H9 (cell line): Measurements from ENCODE around the gene FGF12. TPM values are rescaled to one million over a fixed set of nuclear protein-coding genes. Genes with fewer than 3 reads are reported as not detected.

Experiments used
- DNase-seq: peaks from one replicate; pipeline ENCODE4 v3.0.0-alpha.2; 2017
- H2AFZ ChIP-seq: one replicate; pipeline ENCODE4 v1.6.1; 2013; ENCODE audit warnings: mild to moderate bottlenecking, low read length, control low read depth, moderate library complexity
- H2AK5ac ChIP-seq: 2 replicates; pipeline ENCODE4 v1.6.1; 2013; ENCODE audit warnings: low read length, control low read depth, mixed read lengths; ENCODE audit not compliant: insufficient read length
- H2BK120ac ChIP-seq: one replicate; pipeline ENCODE4 v1.6.1; 2013; ENCODE audit warnings: low read depth, mild to moderate bottlenecking, low read length, control low read depth, inconsistent platforms; ENCODE audit not compliant: poor library complexity, severe bottlenecking
- H2BK12ac ChIP-seq: 2 replicates; pipeline ENCODE4 v1.6.1; 2013; ENCODE audit warnings: low read length, control low read depth, mixed read lengths, low read depth; ENCODE audit not compliant: insufficient read length
- H2BK15ac ChIP-seq: 2 replicates; pipeline ENCODE4 v1.6.1; 2013; ENCODE audit warnings: low read depth, low read length, control low read depth
- H2BK20ac ChIP-seq: one replicate; pipeline ENCODE4 v1.6.1; 2013; ENCODE audit warnings: low read depth, mild to moderate bottlenecking, low read length, control low read depth, inconsistent platforms; ENCODE audit not compliant: poor library complexity, severe bottlenecking
- H2BK5ac ChIP-seq: 2 replicates; pipeline ENCODE4 v1.6.1; 2013; ENCODE audit warnings: low read length, control low read depth, mixed read lengths; ENCODE audit not compliant: insufficient read length
- H3K14ac ChIP-seq: 2 replicates; pipeline ENCODE4 v1.6.1; 2013; ENCODE audit warnings: low read length, control low read depth; ENCODE audit not compliant: insufficient read depth
- H3K18ac ChIP-seq: 2 replicates; pipeline ENCODE4 v1.6.1; 2013; ENCODE audit warnings: low read depth, mild to moderate bottlenecking, mixed read lengths, low read length, control low read depth; ENCODE audit not compliant: insufficient read length
- H3K23ac ChIP-seq: 2 replicates; pipeline ENCODE4 v1.6.1; 2013; ENCODE audit warnings: low read length, control low read depth, mixed read lengths, low read depth; ENCODE audit not compliant: insufficient read length
- H3K23me2 ChIP-seq: 2 replicates; pipeline ENCODE4 v1.6.1; 2013; ENCODE audit warnings: low read depth, mild to moderate bottlenecking, mixed read lengths, low read length, control low read depth; ENCODE audit not compliant: insufficient read length, poor library complexity, severe bottlenecking
- H3K27ac ChIP-seq: 2 replicates; pipeline ENCODE4 v1.5.1; 2013; ENCODE audit warnings: low read length, control low read depth, mixed read lengths, low read depth; ENCODE audit not compliant: insufficient read length
- H3K27me3 ChIP-seq: 2 replicates; pipeline ENCODE4 v1.6.1; 2013; ENCODE audit warnings: low read length, control low read depth, inconsistent platforms; ENCODE audit not compliant: insufficient read depth
- H3K4ac ChIP-seq: 2 replicates; pipeline ENCODE4 v1.6.1; 2013; ENCODE audit warnings: low read depth, mild to moderate bottlenecking, control low read depth, inconsistent platforms, low read length, moderate library complexity
- H3K4me1 ChIP-seq: 2 replicates; pipeline ENCODE4 v1.6.1; 2013; ENCODE audit warnings: low read length, control low read depth, inconsistent platforms; ENCODE audit not compliant: insufficient read depth
- H3K4me2 ChIP-seq: 2 replicates; pipeline ENCODE4 v1.6.1; 2013; ENCODE audit warnings: low read length, control low read depth, mixed read lengths; ENCODE audit not compliant: insufficient read length, insufficient read depth
- H3K56ac ChIP-seq: 2 replicates; pipeline ENCODE4 v1.6.1; 2013; ENCODE audit warnings: low read depth, mild to moderate bottlenecking, mixed read lengths, low read length, control low read depth; ENCODE audit not compliant: insufficient read length
- H3K79me1 ChIP-seq: 2 replicates; pipeline ENCODE4 v1.6.1; 2013; ENCODE audit warnings: low read depth, mild to moderate bottlenecking, moderate library complexity, low read length, control low read depth, inconsistent platforms; ENCODE audit not compliant: insufficient read depth, poor library complexity, severe bottlenecking
- H3K79me2 ChIP-seq: 2 replicates; pipeline ENCODE4 v1.6.1; 2013; ENCODE audit warnings: low read length, control low read depth, inconsistent platforms; ENCODE audit not compliant: insufficient read depth
- H3K9ac ChIP-seq: 2 replicates; pipeline ENCODE4 v1.6.1; 2013; ENCODE audit warnings: low read length, control low read depth, mixed read lengths; ENCODE audit not compliant: insufficient read length; ENCODE audit errors: extremely low read depth
- H3K9me3 ChIP-seq: one replicate; pipeline ENCODE4 v1.6.1; 2013; ENCODE audit warnings: low read depth, low read length, inconsistent platforms; ENCODE audit not compliant: control insufficient read depth
- H3T11ph ChIP-seq: one replicate; pipeline ENCODE4 v1.6.1; 2013; ENCODE audit warnings: mild to moderate bottlenecking, low read length, control low read depth, inconsistent platforms
- H4K20me1 ChIP-seq: one replicate; pipeline ENCODE4 v1.6.1; 2013; ENCODE audit not compliant: control insufficient read depth, insufficient read length, insufficient read depth
- H4K5ac ChIP-seq: 2 replicates; pipeline ENCODE4 v1.6.1; 2013; ENCODE audit warnings: low read depth, mild to moderate bottlenecking, mixed read lengths, low read length, control low read depth; ENCODE audit not compliant: insufficient read length
- H4K8ac ChIP-seq: replicated peaks from 2 replicates; pipeline ENCODE4 v1.6.1; 2013; ENCODE audit warnings: low read length, control low read depth, mixed read lengths, low read depth; ENCODE audit not compliant: insufficient read length
- H4K91ac ChIP-seq: 2 replicates; pipeline ENCODE4 v1.6.1; 2013; ENCODE audit warnings: low read depth, mild to moderate bottlenecking, moderate library complexity, mixed read lengths, low read length, control low read depth; ENCODE audit not compliant: insufficient read length
- H3K27ac Mint-ChIP-seq, 3 experiments: 2 replicates in 2 of 3; 3 replicates in 1 of 3; pipeline ENCODE4 v1.8.0; 2020 to 2021; ENCODE audit warnings: mixed read lengths in 3 of 3, mild to moderate bottlenecking in 1 of 3, moderate library complexity in 1 of 3
- H3K27me3 Mint-ChIP-seq: 2 replicates; pipeline ENCODE4 v1.8.0; 2021; ENCODE audit warnings: low read depth, mild to moderate bottlenecking, moderate library complexity, mixed read lengths
- H3K36me3 Mint-ChIP-seq, 3 experiments: 2 replicates in 2 of 3; 3 replicates in 1 of 3; pipeline ENCODE4 v1.8.0; 2020 to 2021; ENCODE audit warnings: low read depth in 3 of 3, mixed read lengths in 3 of 3; ENCODE audit not compliant: insufficient read depth in 1 of 3
- H3K4me1 Mint-ChIP-seq, 2 experiments: 2 replicates each; pipeline ENCODE4 v1.8.0; 2020; ENCODE audit warnings: mixed read lengths in 2 of 2
- H3K4me3 Mint-ChIP-seq, 2 experiments: 2 replicates in 1 of 2; 3 replicates in 1 of 2; pipeline ENCODE4 v1.8.0; 2020 to 2021; ENCODE audit warnings: mild to moderate bottlenecking in 2 of 2, mixed read lengths in 2 of 2, moderate library complexity in 1 of 2
- H3K9me3 Mint-ChIP-seq, 2 experiments: 2 replicates in 1 of 2; 3 replicates in 1 of 2; pipeline ENCODE4 v1.8.0; 2020; ENCODE audit warnings: mild to moderate bottlenecking in 2 of 2, mixed read lengths in 2 of 2, moderate library complexity in 1 of 2
- CTCF ChIP-seq: fragments of 200-600 bp; sonication (generic); conservative IDR thresholded peaks from 3 replicates; pipeline ENCODE4 v1.8.0; 2021; ENCODE audit warnings: antibody characterized with exemption, mild to moderate bottlenecking
- WGBS: extraction: QIAGEN DNeasy Blood & Tissue Kit; methylation state at CpG from one replicate; pipeline ENCODE4 v1.1.7; 2013; ENCODE audit warnings: missing lambda C conversion rate, low lambda C conversion rate, mixed read lengths; ENCODE audit not compliant: insufficient read length; ENCODE audit errors: extremely low coverage; 5-methylcytosine and 5-hydroxymethylcytosine counted together
- total RNA-seq: library from RNA; stranded (reverse); gene quantifications from 2 replicates; pipeline ENCODE4 v1.2.1, GENCODE V29; 2021

FGF12 gene
- total RNA-seq, 1 experiment from 2014 or later: 5.6 TPM

- Histone ChIP-seq H3K18ac (no peak overlapping the region), H3K4me1 (no peaks in the 10 kb centered on the region; the same call in 1 of the 2 replicates), H3K23me2 (no peaks in the 10 kb centered on the region), H3K56ac (no peak overlapping the region), H3K79me2 (no peaks in the 10 kb centered on the region), H2BK120ac (no peak overlapping the region), H2BK15ac (no peak overlapping the region), H4K5ac (no peak overlapping the region), H3T11ph (no peak overlapping the region), H2BK5ac (no peak overlapping the region), H3K14ac (no peak overlapping the region), H2BK12ac (no peak overlapping the region), H2AFZ (no peak overlapping the region), H4K20me1 (no peaks in the 10 kb centered on the region), H3K27ac (no peak overlapping the region), H3K4me2 (no peak overlapping the region), H3K4ac (no peak overlapping the region), H4K8ac (no peak overlapping the region), H2AK5ac (no peak overlapping the region), H3K27me3 (no peaks in the 10 kb centered on the region), H3K79me1 (no peaks in the 10 kb centered on the region), H3K9me3 (no peaks in the 10 kb centered on the region), H4K91ac (no peak overlapping the region), H3K9ac (no peak overlapping the region), H3K23ac (no peak overlapping the region), H2BK20ac (no peak overlapping the region)
- peaks cover 10 to 14% of the 10 kb centered on the region in 2 experiments for H3K4me1 Mint-ChIP-seq
- DNase-seq: peak; percentile 61
- H3K27ac Mint-ChIP-seq: no peak overlapping the region; a peak in 1 of 7 replicates
- no peaks in the 10 kb centered on the region; the same call in 1 of the 2 replicates for H3K27me3 Mint-ChIP-seq
- no peak overlapping the region for H3K4me3 Mint-ChIP-seq
- no peaks in the 10 kb centered on the region for H3K9me3 Mint-ChIP-seq
- TF ChIP-seq CTCF: peak; percentile 92
- H3K36me3 Mint-ChIP-seq: no peaks in the 10 kb centered on the region
- WGBS: no CpG with 5 or more reads among the region's 13 CpGs
These were observed 259.9 kb downstream of the FGF12 start for GRCh38 chr3:192467230-192468140.
